Measurements from ENCODE around the gene ERFE.

GRCh38 chr2:238126775-238127164 is 32.0 kb upstream of the ERFE start:
- TF ChIP-seq POLR2AphosphoS5 (IDR thresholded peaks at IDR 0.05) (no peak), POLR2A (IDR thresholded peaks at IDR 0.05) (no peak), EP300 (IDR thresholded peaks at IDR 0.05) (no peak)
- TF ChIP-seq, protein P1, sequence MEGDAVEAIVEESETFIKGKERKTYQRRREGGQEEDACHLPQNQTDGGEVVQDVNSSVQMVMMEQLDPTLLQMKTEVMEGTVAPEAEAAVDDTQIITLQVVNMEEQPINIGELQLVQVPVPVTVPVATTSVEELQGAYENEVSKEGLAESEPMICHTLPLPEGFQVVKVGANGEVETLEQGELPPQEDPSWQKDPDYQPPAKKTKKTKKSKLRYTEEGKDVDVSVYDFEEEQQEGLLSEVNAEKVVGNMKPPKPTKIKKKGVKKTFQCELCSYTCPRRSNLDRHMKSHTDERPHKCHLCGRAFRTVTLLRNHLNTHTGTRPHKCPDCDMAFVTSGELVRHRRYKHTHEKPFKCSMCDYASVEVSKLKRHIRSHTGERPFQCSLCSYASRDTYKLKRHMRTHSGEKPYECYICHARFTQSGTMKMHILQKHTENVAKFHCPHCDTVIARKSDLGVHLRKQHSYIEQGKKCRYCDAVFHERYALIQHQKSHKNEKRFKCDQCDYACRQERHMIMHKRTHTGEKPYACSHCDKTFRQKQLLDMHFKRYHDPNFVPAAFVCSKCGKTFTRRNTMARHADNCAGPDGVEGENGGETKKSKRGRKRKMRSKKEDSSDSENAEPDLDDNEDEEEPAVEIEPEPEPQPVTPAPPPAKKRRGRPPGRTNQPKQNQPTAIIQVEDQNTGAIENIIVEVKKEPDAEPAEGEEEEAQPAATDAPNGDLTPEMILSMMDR (IDR thresholded peaks at IDR 0.05) = no peak

Data from suprapubic skin (tissue), 4 donors.